Measurements from ENCODE around the gene ANKRD34A. TPM values are rescaled to one million over a fixed set of nuclear protein-coding genes. Genes with fewer than 3 reads are reported as not detected.

ANKRD34A gene
- polyA plus RNA-seq, 3 donors = 0.31 TPM; not detected in 2

- peak overlapping the region; percentile 3 for H3K4me2 ChIP-seq (replicated peaks; ENCODE audit: extremely low read depth, low read length, poor library complexity, severe bottlenecking)
- no peak overlapping the region for H3K4me3 Mint-ChIP-seq
- peak overlapping the region; percentile 36 to 69 for H3K27ac ChIP-seq (ENCODE audit: low read depth in 1 of 2, low read length in 2 of 2)
Observed at GRCh38 chr1:145983206-145983675, 18.9 kb upstream of the ANKRD34A start.

GRCh38 chr1:145982010-145982723 is 17.8 kb upstream of the ANKRD34A start:
- H3K4me3 Mint-ChIP-seq = no peak overlapping the region
- TF ChIP-seq, protein P1, sequence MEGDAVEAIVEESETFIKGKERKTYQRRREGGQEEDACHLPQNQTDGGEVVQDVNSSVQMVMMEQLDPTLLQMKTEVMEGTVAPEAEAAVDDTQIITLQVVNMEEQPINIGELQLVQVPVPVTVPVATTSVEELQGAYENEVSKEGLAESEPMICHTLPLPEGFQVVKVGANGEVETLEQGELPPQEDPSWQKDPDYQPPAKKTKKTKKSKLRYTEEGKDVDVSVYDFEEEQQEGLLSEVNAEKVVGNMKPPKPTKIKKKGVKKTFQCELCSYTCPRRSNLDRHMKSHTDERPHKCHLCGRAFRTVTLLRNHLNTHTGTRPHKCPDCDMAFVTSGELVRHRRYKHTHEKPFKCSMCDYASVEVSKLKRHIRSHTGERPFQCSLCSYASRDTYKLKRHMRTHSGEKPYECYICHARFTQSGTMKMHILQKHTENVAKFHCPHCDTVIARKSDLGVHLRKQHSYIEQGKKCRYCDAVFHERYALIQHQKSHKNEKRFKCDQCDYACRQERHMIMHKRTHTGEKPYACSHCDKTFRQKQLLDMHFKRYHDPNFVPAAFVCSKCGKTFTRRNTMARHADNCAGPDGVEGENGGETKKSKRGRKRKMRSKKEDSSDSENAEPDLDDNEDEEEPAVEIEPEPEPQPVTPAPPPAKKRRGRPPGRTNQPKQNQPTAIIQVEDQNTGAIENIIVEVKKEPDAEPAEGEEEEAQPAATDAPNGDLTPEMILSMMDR (IDR thresholded peaks at IDR 0.05) = no peak
- Histone ChIP-seq H3K4me3 (replicated peaks in 1 of 3; ENCODE audit: low read depth in 2 of 3, low read length in 3 of 3) (no peak overlapping the region), H3K4me1 (ENCODE audit: control insufficient read depth in 1 of 2, insufficient read depth in 2 of 2, low read length in 2 of 2) (peaks cover 80 to 100% of the 10 kb centered on the region in 2 donors), H4K20me1 (ENCODE audit: insufficient read depth, low read length) (no peaks in the 10 kb centered on the region), H3K36me3 (replicated peaks in 1 of 2; ENCODE audit: control insufficient read depth in 1 of 2, insufficient read depth in 2 of 2, low read length in 2 of 2) (no peaks in the 10 kb centered on the region), H3K9ac (ENCODE audit: insufficient read depth, low read length, poor library complexity, severe bottlenecking) (no peak overlapping the region), H3K4me2 (replicated peaks; ENCODE audit: extremely low read depth, low read length, poor library complexity, severe bottlenecking) (no peak overlapping the region), H3K27ac (ENCODE audit: low read depth in 1 of 2, low read length in 2 of 2) (peak overlapping the region in 1 of 2 donors; percentile 69), H2AFZ (ENCODE audit: insufficient read depth, low read depth, low read length, poor library complexity, severe bottlenecking) (no peak overlapping the region), H3K9me3 (replicated peaks in 1 of 2; ENCODE audit: control insufficient read depth in 1 of 2, insufficient read depth in 1 of 2, low read length in 2 of 2) (no peaks in the 10 kb centered on the region), H3K79me2 (ENCODE audit: insufficient read depth, low read length) (peaks cover 30% of the 10 kb centered on the region), H3K27me3 (ENCODE audit: control insufficient read depth in 2 of 2, insufficient read depth in 2 of 2, low read length in 2 of 2) (no peaks in the 10 kb centered on the region)
- peaks cover 56% of the 10 kb centered on the region for H3K4me1 Mint-ChIP-seq
- intact Hi-C loops (cut with micrococcal nuclease) = no loop called here
- WGBS (ENCODE audit: insufficient coverage) = 85% methylated on average over 4 of the region's 6 CpGs
- peak overlapping the region in 5 of 7 donors; percentile 17 to 86 (median 38) for H3K27ac Mint-ChIP-seq
- no peaks in the 10 kb centered on the region for H3K9me3 Mint-ChIP-seq
- H3K36me3 Mint-ChIP-seq = peaks cover 2% of the 10 kb centered on the region in 2 donors
- DNase-seq = no peak
- no peaks in the 10 kb centered on the region for H3K27me3 Mint-ChIP-seq (ENCODE audit: low read depth in 3 of 3)

More at GRCh38 chr1:145983206-145983675, 18.9 kb upstream of the ANKRD34A start:
- H4K20me1 ChIP-seq (ENCODE audit: insufficient read depth, low read length) = no peaks in the 10 kb centered on the region
- H3K36me3 ChIP-seq (replicated peaks in 1 of 2; ENCODE audit: control insufficient read depth in 1 of 2, insufficient read depth in 2 of 2, low read length in 2 of 2) = no peaks in the 10 kb centered on the region
- peaks cover 0 to 2% of the 10 kb centered on the region in 2 donors for H3K36me3 Mint-ChIP-seq
- peaks cover 24% of the 10 kb centered on the region for H3K79me2 ChIP-seq (ENCODE audit: insufficient read depth, low read length)
- peaks cover 75 to 100% of the 10 kb centered on the region in 2 donors for H3K4me1 ChIP-seq (ENCODE audit: control insufficient read depth in 1 of 2, insufficient read depth in 2 of 2, low read length in 2 of 2)
- no peaks in the 10 kb centered on the region for H3K27me3 Mint-ChIP-seq (ENCODE audit: low read depth in 3 of 3)
- no peak overlapping the region for H2AFZ ChIP-seq (ENCODE audit: insufficient read depth, low read depth, low read length, poor library complexity, severe bottlenecking)
- TF ChIP-seq, protein P1 (IDR thresholded peaks at IDR 0.05) = no peak
- peak in 1 of 3 donors; percentile 55 for DNase-seq
- no peak overlapping the region for H3K9ac ChIP-seq (ENCODE audit: insufficient read depth, low read length, poor library complexity, severe bottlenecking)
- peak overlapping the region in 1 of 3 experiments; percentile 35 for H3K4me3 ChIP-seq (replicated peaks in 1 of 3; ENCODE audit: low read depth in 2 of 3, low read length in 3 of 3)
- no peaks in the 10 kb centered on the region for H3K27me3 ChIP-seq (ENCODE audit: control insufficient read depth in 2 of 2, insufficient read depth in 2 of 2, low read length in 2 of 2)
- peak overlapping the region; percentile 74 to 90 (median 85) for H3K27ac Mint-ChIP-seq
- 100% methylated on average over 1 of the region's 1 CpG for WGBS (ENCODE audit: insufficient coverage)
- no peaks in the 10 kb centered on the region for H3K9me3 Mint-ChIP-seq
- no peaks in the 10 kb centered on the region for H3K9me3 ChIP-seq (replicated peaks in 1 of 2; ENCODE audit: control insufficient read depth in 1 of 2, insufficient read depth in 1 of 2, low read length in 2 of 2)
- H3K4me1 Mint-ChIP-seq = peaks cover 64% of the 10 kb centered on the region
- intact Hi-C loops (cut with micrococcal nuclease) = no loop called here

All from CD14-positive monocyte (primary cell).